ENCODE data around the gene RAB33B.
"Not testable (repeated sequence)": the region's sequence is repeated elsewhere in the genome, so short reads cannot be mapped to it uniquely, and the experiment has no call there.

Gene RAB33B

DNA sequence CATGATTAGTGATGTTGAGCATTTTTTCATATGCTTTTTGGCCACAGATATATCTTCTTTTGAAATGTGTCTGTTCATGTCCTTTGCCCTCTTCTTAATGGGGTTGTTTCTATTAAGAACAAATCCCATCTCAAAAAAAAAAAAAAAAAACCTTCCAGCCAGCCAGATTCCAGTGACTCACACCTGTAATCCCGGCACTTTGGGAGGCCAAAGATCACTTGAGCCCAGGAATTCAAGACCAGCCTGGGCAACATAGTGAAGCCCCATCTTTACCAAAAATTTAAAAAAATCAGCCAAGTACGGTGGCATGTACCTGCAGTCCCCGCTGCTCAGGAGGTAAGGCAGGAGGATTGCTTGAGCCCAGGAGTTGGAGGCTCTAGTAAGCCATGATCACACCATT is 5.1 kb downstream of the RAB33B start:
- Histone ChIP-seq H3F3A (ENCODE audit: low read depth) (no peaks in the 10 kb centered on the region), H3K9ac (ENCODE audit: low read depth, low read length, poor library complexity, severe bottlenecking) (no peak overlapping the region), H3K4me1 (ENCODE audit: insufficient read depth, low read length, poor library complexity, severe bottlenecking) (peaks cover 43% of the 10 kb centered on the region), H2AFZ (ENCODE audit: low read length) (no peak overlapping the region), H3K9me2 (replicated peaks; ENCODE audit: low read depth, low read length) (no peaks in the 10 kb centered on the region), H3K36me3 (ENCODE audit: insufficient read depth, low read length) (no peaks in the 10 kb centered on the region), H4K20me1 (ENCODE audit: insufficient read depth, low read length, poor library complexity, severe bottlenecking) (peaks cover 35% of the 10 kb centered on the region), H3K27me3 (ENCODE audit: insufficient read depth, low read length, poor library complexity, severe bottlenecking) (no peaks in the 10 kb centered on the region), H3K79me2 (ENCODE audit: insufficient read depth, low read length) (peaks cover 51% of the 10 kb centered on the region), H3K9me3 (ENCODE audit: insufficient read depth, low read depth, low read length) (no peaks in the 10 kb centered on the region), H3K4me2 (ENCODE audit: low read depth, low read length, poor library complexity, severe bottlenecking) (peak overlapping the region; percentile 78), H3K4me3 (ENCODE audit: low read length, poor library complexity, severe bottlenecking) (peak overlapping the region; percentile 80)
- TF ChIP-seq EZH2phosphoT487 (IDR thresholded peaks at IDR 0.05; ENCODE audit: borderline replicate concordance) (no peak), CTCF (conservative IDR thresholded peaks at IDR 0.05; ENCODE audit: low read length) (no peak)

DNA sequence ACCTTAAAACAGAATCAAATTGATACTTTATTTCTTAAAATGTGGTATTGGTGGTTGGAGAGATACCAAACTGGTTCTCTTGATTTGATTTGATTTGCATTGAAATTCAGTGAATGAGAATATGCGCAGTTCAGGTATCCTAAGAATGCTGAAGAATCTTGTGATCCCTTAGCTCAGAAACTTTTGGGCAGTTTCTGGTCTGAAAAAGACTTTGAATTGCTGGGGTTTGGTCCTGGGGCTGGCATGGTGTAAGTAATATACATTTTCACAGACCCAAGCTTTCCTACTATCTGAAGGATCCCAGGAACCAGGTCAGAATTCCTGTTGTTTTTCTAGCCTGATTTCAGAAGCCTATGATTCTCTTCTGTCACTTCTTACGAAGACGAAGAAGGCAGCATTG is 6.6 kb downstream of the RAB33B start:
- Histone ChIP-seq H3K9me3 (ENCODE audit: insufficient read depth, low read depth, low read length) (no peaks in the 10 kb centered on the region), H3K4me3 (ENCODE audit: low read length, poor library complexity, severe bottlenecking) (no peak overlapping the region), H2AFZ (ENCODE audit: low read length) (no peak overlapping the region), H4K20me1 (ENCODE audit: insufficient read depth, low read length, poor library complexity, severe bottlenecking) (peaks cover 23% of the 10 kb centered on the region), H3K79me2 (ENCODE audit: insufficient read depth, low read length) (peaks cover 36% of the 10 kb centered on the region), H3K4me2 (ENCODE audit: low read depth, low read length, poor library complexity, severe bottlenecking) (no peak overlapping the region), H3K27me3 (ENCODE audit: insufficient read depth, low read length, poor library complexity, severe bottlenecking) (no peaks in the 10 kb centered on the region), H3K9me2 (replicated peaks; ENCODE audit: low read depth, low read length) (no peaks in the 10 kb centered on the region), H3K4me1 (ENCODE audit: insufficient read depth, low read length, poor library complexity, severe bottlenecking) (peaks cover 33% of the 10 kb centered on the region), H3K36me3 (ENCODE audit: insufficient read depth, low read length) (no peaks in the 10 kb centered on the region), H3F3A (ENCODE audit: low read depth) (no peaks in the 10 kb centered on the region), H3K9ac (ENCODE audit: low read depth, low read length, poor library complexity, severe bottlenecking) (no peak overlapping the region)
- no peak for TF ChIP-seq EZH2phosphoT487 (IDR thresholded peaks at IDR 0.05; ENCODE audit: borderline replicate concordance)
- no peak for TF ChIP-seq CTCF (conservative IDR thresholded peaks at IDR 0.05; ENCODE audit: low read length)

DNA sequence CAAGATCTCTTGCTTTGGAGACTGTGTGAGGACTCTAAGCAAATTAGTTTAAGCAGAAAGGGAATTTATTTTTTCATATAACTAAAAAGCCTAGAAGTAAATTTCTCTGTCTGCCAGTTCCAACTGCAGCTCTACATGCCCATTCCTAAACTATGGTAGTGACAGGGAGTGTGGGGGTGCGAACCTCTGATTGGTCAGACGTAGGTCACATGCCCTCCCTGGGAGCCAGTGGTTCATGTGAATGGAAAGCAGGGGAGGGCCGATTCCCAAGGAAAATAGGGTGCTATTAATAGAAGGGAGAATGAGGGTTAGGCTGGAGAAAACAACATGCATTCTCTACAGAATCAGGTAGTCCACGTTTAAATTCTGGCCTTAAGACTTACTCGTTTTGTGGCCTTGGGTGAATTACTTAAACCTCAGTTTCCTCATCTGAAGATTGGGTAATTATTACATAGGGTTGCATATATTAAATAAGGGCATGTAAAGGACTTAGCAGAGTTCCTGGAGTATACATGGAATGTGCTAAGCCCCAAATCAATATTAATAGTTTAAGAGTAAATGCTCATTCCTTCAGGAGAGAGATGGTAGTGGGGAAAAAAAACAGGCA is 7.2 kb downstream of the RAB33B start:
- no peaks in the 10 kb centered on the region for H3K9me3 ChIP-seq (ENCODE audit: insufficient read depth, low read depth, low read length)
- no peak overlapping the region for H2AFZ ChIP-seq (ENCODE audit: low read length)
- TF ChIP-seq EZH2phosphoT487 (IDR thresholded peaks at IDR 0.05; ENCODE audit: borderline replicate concordance) (no peak), CTCF (conservative IDR thresholded peaks at IDR 0.05; ENCODE audit: low read length) (no peak)
- H4K20me1 ChIP-seq (ENCODE audit: insufficient read depth, low read length, poor library complexity, severe bottlenecking): peaks cover 17% of the 10 kb centered on the region
- H3K9me2 ChIP-seq (replicated peaks; ENCODE audit: low read depth, low read length): no peaks in the 10 kb centered on the region
- no peak overlapping the region for H3K4me3 ChIP-seq (ENCODE audit: low read length, poor library complexity, severe bottlenecking)
- H3K27me3 ChIP-seq (ENCODE audit: insufficient read depth, low read length, poor library complexity, severe bottlenecking): no peaks in the 10 kb centered on the region
- H3K79me2 ChIP-seq (ENCODE audit: insufficient read depth, low read length): peaks cover 35% of the 10 kb centered on the region
- H3K9ac ChIP-seq (ENCODE audit: low read depth, low read length, poor library complexity, severe bottlenecking): no peak overlapping the region
- no peak overlapping the region for H3K4me2 ChIP-seq (ENCODE audit: low read depth, low read length, poor library complexity, severe bottlenecking)
- no peaks in the 10 kb centered on the region for H3F3A ChIP-seq (ENCODE audit: low read depth)
- peaks cover 27% of the 10 kb centered on the region for H3K4me1 ChIP-seq (ENCODE audit: insufficient read depth, low read length, poor library complexity, severe bottlenecking)
- no peaks in the 10 kb centered on the region for H3K36me3 ChIP-seq (ENCODE audit: insufficient read depth, low read length)

DNA sequence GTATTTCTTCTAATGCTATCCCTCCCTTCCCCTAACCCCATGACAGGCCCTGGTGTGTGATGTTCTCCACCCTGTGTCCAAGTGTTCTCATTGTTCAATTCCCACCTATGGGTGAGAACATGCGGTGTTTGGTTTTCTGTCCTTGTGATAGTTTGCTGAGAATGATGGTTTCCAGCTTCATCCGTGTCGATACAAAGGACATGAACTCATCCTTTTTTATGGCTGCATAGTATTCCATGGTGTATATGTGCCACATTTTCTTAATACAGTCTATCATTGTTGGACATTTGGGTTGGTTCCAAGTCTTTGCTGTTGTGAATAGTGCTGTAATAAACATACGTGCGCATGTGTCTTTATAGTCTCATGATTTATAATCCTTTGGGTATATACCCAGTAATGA is 10.6 kb downstream of the RAB33B start:
- not testable (repeated sequence) for H3K9me3 ChIP-seq (ENCODE audit: insufficient read depth, low read depth, low read length); H3K4me3 ChIP-seq (ENCODE audit: low read length, poor library complexity, severe bottlenecking); H3K9me2 ChIP-seq (replicated peaks; ENCODE audit: low read depth, low read length); H3F3A ChIP-seq (ENCODE audit: low read depth); H3K27me3 ChIP-seq (ENCODE audit: insufficient read depth, low read length, poor library complexity, severe bottlenecking); H3K9ac ChIP-seq (ENCODE audit: low read depth, low read length, poor library complexity, severe bottlenecking); H3K4me1 ChIP-seq (ENCODE audit: insufficient read depth, low read length, poor library complexity, severe bottlenecking); H3K36me3 ChIP-seq (ENCODE audit: insufficient read depth, low read length); H4K20me1 ChIP-seq (ENCODE audit: insufficient read depth, low read length, poor library complexity, severe bottlenecking); H3K4me2 ChIP-seq (ENCODE audit: low read depth, low read length, poor library complexity, severe bottlenecking); H2AFZ ChIP-seq (ENCODE audit: low read length)
- peaks cover 21% of the 10 kb centered on the region; the same call in 1 of the 2 replicates for H3K79me2 ChIP-seq (ENCODE audit: insufficient read depth, low read length)

Measured in Loucy (cell line).